PC-3 (cell line): Measurements from ENCODE around the gene SLC47A2.

Experiments
- CTCF ChIP-seq: fragments of 300-600 bp; sonication (generic); conservative IDR thresholded peaks from 2 replicates; pipeline ENCODE4 v1.5.1; 2017; ENCODE audit warnings: antibody characterized with exemption, low read depth, mild to moderate bottlenecking, low read length
- EZH2 ChIP-seq: fragments of 300-600 bp; sonication (generic); IDR thresholded peaks from one replicate; pipeline ENCODE4 v1.6.1; 2017; ENCODE audit warnings: antibody characterized with exemption, mild to moderate bottlenecking, low read length; ENCODE audit not compliant: unreplicated experiment
- EZH2phosphoT487 ChIP-seq: fragments of 300-600 bp; sonication (generic); IDR thresholded peaks from 2 replicates; pipeline ENCODE4 v1.6.1; 2018; ENCODE audit warnings: mild to moderate bottlenecking, antibody characterized with exemption, low read length, borderline replicate concordance

GRCh38 chr17:19677736-19678379 lies 38.5 kb downstream of the SLC47A2 start:
- no peak for TF ChIP-seq CTCF
- TF ChIP-seq EZH2phosphoT487, result no peak
- TF ChIP-seq EZH2, result no peak
